HEK293 (cell line): ENCODE data around the gene SPATA24.

Experiments used
- ATF2 ChIP-seq: fragments of 450-650 bp; formaldehyde crosslinking; IDR thresholded peaks from 2 replicates; pipeline ENCODE4 v1.5.1; 2016; ENCODE audit warnings: missing biosample characterization, missing genetic modification characterization, low read depth
- KLF9 ChIP-seq: fragments of 450-650 bp; formaldehyde crosslinking; IDR thresholded peaks from 2 replicates; pipeline ENCODE4 v1.5.1; 2016; ENCODE audit warnings: missing biosample characterization, missing genetic modification characterization, low read depth
- PRDM1 ChIP-seq: fragments of 450-650 bp; formaldehyde crosslinking; IDR thresholded peaks from 2 replicates; pipeline ENCODE4; 2016; ENCODE audit warnings: missing biosample characterization, missing genetic modification characterization
- REST ChIP-seq: fragments of 450-650 bp; formaldehyde crosslinking; IDR thresholded peaks from 2 replicates; pipeline ENCODE4 v1.5.1; 2016; ENCODE audit warnings: missing biosample characterization, missing genetic modification characterization
- SCRT1 ChIP-seq: fragments of 450-650 bp; formaldehyde crosslinking; IDR thresholded peaks from 2 replicates; pipeline ENCODE4 v1.5.1; 2016; ENCODE audit warnings: missing biosample characterization, missing genetic modification characterization, borderline replicate concordance
- SETDB1 ChIP-seq: IDR thresholded peaks from one replicate; pipeline ENCODE4 v1.6.1; 2017; ENCODE audit warnings: mild to moderate bottlenecking, low read length, moderate library complexity, mixed read lengths; ENCODE audit not compliant: insufficient read length
- SP2 ChIP-seq: fragments of 450-650 bp; formaldehyde crosslinking; IDR thresholded peaks from 2 replicates; pipeline ENCODE4 v1.5.1; 2016; ENCODE audit warnings: missing biosample characterization, missing genetic modification characterization
- ZBTB20 ChIP-seq: fragments of 450-650 bp; formaldehyde crosslinking; IDR thresholded peaks from 2 replicates; pipeline ENCODE4 v1.5.1; 2016; ENCODE audit warnings: missing biosample characterization, missing genetic modification characterization
- ZNF114 ChIP-seq: fragments of 450-650 bp; formaldehyde crosslinking; IDR thresholded peaks from 2 replicates; pipeline ENCODE4 v1.5.0; 2017; ENCODE audit warnings: missing biosample characterization, missing genetic modification characterization
- ZNF148 ChIP-seq: fragments of 450-650 bp; formaldehyde crosslinking; IDR thresholded peaks from 2 replicates; pipeline ENCODE4 v1.5.0; 2017; ENCODE audit warnings: missing biosample characterization, missing genetic modification characterization, borderline replicate concordance
- ZNF155 ChIP-seq: fragments of 450-650 bp; formaldehyde crosslinking; IDR thresholded peaks from 2 replicates; pipeline ENCODE4 v1.5.1; 2016; ENCODE audit warnings: missing biosample characterization, missing genetic modification characterization
- ZNF248 ChIP-seq: fragments of 450-650 bp; formaldehyde crosslinking; IDR thresholded peaks from 2 replicates; pipeline ENCODE4 v1.5.1; 2017; ENCODE audit warnings: missing biosample characterization, missing genetic modification characterization
- ZNF26 ChIP-seq: fragments of 450-650 bp; formaldehyde crosslinking; IDR thresholded peaks from 2 replicates; pipeline ENCODE4 v1.5.1; 2016; ENCODE audit warnings: missing biosample characterization, missing genetic modification characterization
- ZNF324 ChIP-seq: fragments of 450-650 bp; formaldehyde crosslinking; IDR thresholded peaks from 2 replicates; pipeline ENCODE4 v1.5.1; 2016; ENCODE audit warnings: missing biosample characterization, missing genetic modification characterization
- ZNF341 ChIP-seq: fragments of 450-650 bp; formaldehyde crosslinking; IDR thresholded peaks from 2 replicates; pipeline ENCODE4; 2016; ENCODE audit warnings: low read depth, missing biosample characterization, missing genetic modification characterization
- ZNF37A ChIP-seq: fragments of 450-650 bp; IDR thresholded peaks from 2 replicates; pipeline ENCODE4 v1.5.1; 2018; ENCODE audit warnings: missing biosample characterization, missing genetic modification characterization
- ZNF416 ChIP-seq: fragments of 450-650 bp; formaldehyde crosslinking; IDR thresholded peaks from 2 replicates; pipeline ENCODE4 v1.5.1; 2016; ENCODE audit warnings: missing biosample characterization, missing genetic modification characterization
- ZNF518A ChIP-seq: fragments of 450-650 bp; formaldehyde crosslinking; conservative IDR thresholded peaks from 2 replicates; pipeline ENCODE4 v1.5.1; 2016; ENCODE audit warnings: low read depth, missing biosample characterization, missing genetic modification characterization
- ZNF645 ChIP-seq: fragments of 450-650 bp; formaldehyde crosslinking; IDR thresholded peaks from 2 replicates; pipeline ENCODE4; 2016; ENCODE audit warnings: missing biosample characterization, missing genetic modification characterization
- ZNF670 ChIP-seq: fragments of 450-650 bp; formaldehyde crosslinking; IDR thresholded peaks from 2 replicates; pipeline ENCODE4 v1.5.1; 2016; ENCODE audit warnings: missing biosample characterization, missing genetic modification characterization, low read depth
- ZSCAN4 ChIP-seq: fragments of 450-650 bp; formaldehyde crosslinking; IDR thresholded peaks from 2 replicates; pipeline ENCODE4 v1.5.1; 2017; ENCODE audit warnings: missing biosample characterization, missing genetic modification characterization

Gene SPATA24

GRCh38 chr5:139439013-139439903 lies 35.4 kb upstream of the SPATA24 start, which contains the start of gene DNAJC18 (continued):
- TF ChIP-seq SCRT1 (tag by site-specific recombination) (peak; percentile 97), ZNF155 (no peak), ZNF114 (tag by site-specific recombination) (no peak), SETDB1 (no peak), REST (tag by site-specific recombination) (peak; percentile 74), ZBTB20 (tag by site-specific recombination) (peak; percentile 86; the same call in 1 of the 2 replicates), ZNF248 (no peak), ZNF324 (peak; percentile 98), KLF9 (peak; percentile 88), PRDM1 (tag by site-specific recombination) (no peak), ZNF148 (no peak), ZNF26 (tag by site-specific recombination) (no peak), ZNF670 (tag by site-specific recombination) (no peak), ZNF341 (tag by site-specific recombination) (peak; percentile 93), ATF2 (no peak), ZNF416 (tag by site-specific recombination) (no peak), SP2 (tag by site-specific recombination) (peak; percentile 41; the same call in 1 of the 2 replicates), ZSCAN4 (tag by site-specific recombination) (peak; percentile 44; the same call in 1 of the 2 replicates), ZNF37A (tag by site-specific recombination) (no peak), ZNF518A (0 out of 2 replicates have a peak, but pooled peaks have one; percentile 43), ZNF645 (tag by site-specific recombination) (no peak)
